Measurements from ENCODE around the gene AFMID.

Gene AFMID

GRCh38 chr17:78226055-78226758, 39.0 kb downstream of the AFMID start:
- Histone ChIP-seq H3K9me2 (replicated peaks; ENCODE audit: low read depth, low read length) (no peaks in the 10 kb centered on the region), H3K9ac (ENCODE audit: low read depth, low read length, poor library complexity, severe bottlenecking) (no peak overlapping the region), H3K36me3 (ENCODE audit: insufficient read depth, low read length) (peaks cover 32% of the 10 kb centered on the region; the same call in 1 of the 2 replicates), H3K4me2 (ENCODE audit: low read depth, low read length, poor library complexity, severe bottlenecking) (no peak overlapping the region), H3K4me3 (ENCODE audit: low read length, poor library complexity, severe bottlenecking) (no peak overlapping the region), H3F3A (ENCODE audit: low read depth) (peaks cover 14% of the 10 kb centered on the region; the same call in 1 of the 2 replicates), H3K27me3 (ENCODE audit: insufficient read depth, low read length, poor library complexity, severe bottlenecking) (no peaks in the 10 kb centered on the region), H3K79me2 (ENCODE audit: insufficient read depth, low read length) (peaks cover 6% of the 10 kb centered on the region; the same call in 1 of the 2 replicates), H4K20me1 (ENCODE audit: insufficient read depth, low read length, poor library complexity, severe bottlenecking) (no peaks in the 10 kb centered on the region), H3K9me3 (ENCODE audit: insufficient read depth, low read depth, low read length) (no peaks in the 10 kb centered on the region), H2AFZ (ENCODE audit: low read length) (no peak overlapping the region), H3K4me1 (ENCODE audit: insufficient read depth, low read length, poor library complexity, severe bottlenecking) (no peaks in the 10 kb centered on the region)
- TF ChIP-seq CTCF (conservative IDR thresholded peaks at IDR 0.05; ENCODE audit: low read length) = no peak
- TF ChIP-seq EZH2phosphoT487 (IDR thresholded peaks at IDR 0.05; ENCODE audit: borderline replicate concordance) = no peak

- Histone ChIP-seq H3K36me3 (ENCODE audit: insufficient read depth, low read length) (peaks cover 26% of the 10 kb centered on the region; the same call in 1 of the 2 replicates), H3K9ac (ENCODE audit: low read depth, low read length, poor library complexity, severe bottlenecking) (no peak overlapping the region), H4K20me1 (ENCODE audit: insufficient read depth, low read length, poor library complexity, severe bottlenecking) (no peaks in the 10 kb centered on the region), H2AFZ (ENCODE audit: low read length) (no peak overlapping the region), H3K9me2 (replicated peaks; ENCODE audit: low read depth, low read length) (no peaks in the 10 kb centered on the region), H3K79me2 (ENCODE audit: insufficient read depth, low read length) (no peaks in the 10 kb centered on the region), H3K4me1 (ENCODE audit: insufficient read depth, low read length, poor library complexity, severe bottlenecking) (no peaks in the 10 kb centered on the region), H3F3A (ENCODE audit: low read depth) (peaks cover 14% of the 10 kb centered on the region; the same call in 1 of the 2 replicates), H3K9me3 (ENCODE audit: insufficient read depth, low read depth, low read length) (no peaks in the 10 kb centered on the region), H3K27me3 (ENCODE audit: insufficient read depth, low read length, poor library complexity, severe bottlenecking) (no peaks in the 10 kb centered on the region), H3K4me3 (ENCODE audit: low read length, poor library complexity, severe bottlenecking) (no peak overlapping the region), H3K4me2 (ENCODE audit: low read depth, low read length, poor library complexity, severe bottlenecking) (no peak overlapping the region)
- TF ChIP-seq CTCF (conservative IDR thresholded peaks at IDR 0.05; ENCODE audit: low read length) (no peak), EZH2phosphoT487 (IDR thresholded peaks at IDR 0.05; ENCODE audit: borderline replicate concordance) (no peak)
These were observed 39.7 kb downstream of the AFMID start for GRCh38 chr17:78226759-78227454.

DNA sequence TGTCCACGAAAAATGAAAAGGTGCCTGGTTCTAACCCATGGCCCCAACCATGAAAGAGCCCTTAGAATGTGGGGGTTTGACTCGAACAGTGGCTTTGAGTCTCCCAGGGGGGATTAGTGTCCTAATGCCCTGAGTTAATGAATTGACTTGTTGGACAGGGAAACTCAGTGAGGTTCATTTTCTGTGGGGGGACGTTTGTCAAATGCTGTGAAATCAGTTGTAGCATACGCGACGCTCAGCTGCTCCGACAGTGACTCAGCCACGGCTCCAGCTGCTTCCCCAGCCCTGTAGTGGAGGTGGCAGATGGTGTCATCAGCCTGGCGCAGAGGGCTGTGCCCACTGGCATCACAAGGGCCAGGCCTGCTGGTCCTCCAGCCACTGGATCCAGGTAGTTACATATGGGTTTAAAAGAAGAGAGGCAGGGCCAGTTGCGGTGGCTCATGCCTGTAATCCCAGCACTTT, 40.3 kb downstream of the AFMID start:
- H3K9me3 ChIP-seq (ENCODE audit: insufficient read depth, low read depth, low read length) = no peaks in the 10 kb centered on the region
- H3K36me3 ChIP-seq (ENCODE audit: insufficient read depth, low read length) = peaks cover 25% of the 10 kb centered on the region; the same call in 1 of the 2 replicates
- no peak overlapping the region for H3K9ac ChIP-seq (ENCODE audit: low read depth, low read length, poor library complexity, severe bottlenecking)
- no peak for TF ChIP-seq CTCF (conservative IDR thresholded peaks at IDR 0.05; ENCODE audit: low read length)
- no peak for TF ChIP-seq EZH2phosphoT487 (IDR thresholded peaks at IDR 0.05; ENCODE audit: borderline replicate concordance)
- no peaks in the 10 kb centered on the region for H3K9me2 ChIP-seq (replicated peaks; ENCODE audit: low read depth, low read length)
- no peak overlapping the region for H3K4me3 ChIP-seq (ENCODE audit: low read length, poor library complexity, severe bottlenecking)
- no peak overlapping the region for H2AFZ ChIP-seq (ENCODE audit: low read length)
- H4K20me1 ChIP-seq (ENCODE audit: insufficient read depth, low read length, poor library complexity, severe bottlenecking) = no peaks in the 10 kb centered on the region
- no peak overlapping the region for H3K4me2 ChIP-seq (ENCODE audit: low read depth, low read length, poor library complexity, severe bottlenecking)
- no peaks in the 10 kb centered on the region for H3K4me1 ChIP-seq (ENCODE audit: insufficient read depth, low read length, poor library complexity, severe bottlenecking)
- H3K27me3 ChIP-seq (ENCODE audit: insufficient read depth, low read length, poor library complexity, severe bottlenecking) = no peaks in the 10 kb centered on the region
- H3F3A ChIP-seq (ENCODE audit: low read depth) = peaks cover 14% of the 10 kb centered on the region; the same call in 1 of the 2 replicates
- no peaks in the 10 kb centered on the region for H3K79me2 ChIP-seq (ENCODE audit: insufficient read depth, low read length)
